Measurements from ENCODE around the gene TRUB2.
"Not testable (repeated sequence)": the region's sequence is repeated elsewhere in the genome, so short reads cannot be mapped to it uniquely, and the experiment has no call there.

TRUB2 gene

GRCh38 chr9:128340691-128341434 is 18.6 kb upstream of the TRUB2 start:
- DNase-seq (ENCODE audit: low read depth), result no peak

- DNase-seq (ENCODE audit: low read depth), result peak; percentile 65
Observed at GRCh38 chr9:128339761-128340690, 17.8 kb upstream of the TRUB2 start, which contains the start of gene SLC27A4. SLC27A4 (plus strand) TSS chr9:128340527; CDS start chr9:128343133, 2,606 bp downstream.

GRCh38 chr9:128338852-128339614 is 16.8 kb upstream of the TRUB2 start:
- DNase-seq (ENCODE audit: low read depth), result not testable (repeated sequence)

- DNase-seq (ENCODE audit: low read depth), result no peak
Observed at GRCh38 chr9:128337936-128338335, 15.7 kb upstream of the TRUB2 start.

- no peak for DNase-seq (ENCODE audit: low read depth)
Observed at GRCh38 chr9:128335914-128336313, 13.7 kb upstream of the TRUB2 start.

GRCh38 chr9:128335161-128335560 is 12.9 kb upstream of the TRUB2 start:
- DNase-seq (ENCODE audit: low read depth), result no peak

- no peak for DNase-seq (ENCODE audit: low read depth)
Observed at GRCh38 chr9:128333451-128333869, 11.2 kb upstream of the TRUB2 start.

GRCh38 chr9:128325629-128326028 is 3.4 kb upstream of the TRUB2 start:
- DNase-seq (ENCODE audit: low read depth), result no peak

- no peak for DNase-seq (ENCODE audit: low read depth)
Observed at GRCh38 chr9:128324401-128324800, 2.2 kb upstream of the TRUB2 start.

- DNase-seq (ENCODE audit: low read depth), result no peak
Observed at GRCh38 chr9:128323791-128324190, 1.5 kb upstream of the TRUB2 start.

GRCh38 chr9:128323212-128323730 is 1.0 kb upstream of the TRUB2 start:
- no peak for DNase-seq (ENCODE audit: low read depth)

- no peak for DNase-seq (ENCODE audit: low read depth)
Observed at GRCh38 chr9:128321879-128322403, 306 bp downstream of the TRUB2 start.

- DNase-seq (ENCODE audit: low read depth), result no peak
Observed at GRCh38 chr9:128321343-128321742, 904 bp downstream of the TRUB2 start.

GRCh38 chr9:128317629-128318028 is 4.6 kb downstream of the TRUB2 start:
- DNase-seq (ENCODE audit: low read depth), result no peak

- DNase-seq (ENCODE audit: low read depth), result no peak
Observed at GRCh38 chr9:128316421-128316820, 5.8 kb downstream of the TRUB2 start.

GRCh38 chr9:128314697-128315096 is 7.5 kb downstream of the TRUB2 start:
- DNase-seq (ENCODE audit: low read depth), result no peak

GRCh38 chr9:128310461-128310860 is 11.8 kb downstream of the TRUB2 start:
- no peak for DNase-seq (ENCODE audit: low read depth)

GRCh38 chr9:128309551-128309950 is 12.7 kb downstream of the TRUB2 start:
- DNase-seq (ENCODE audit: low read depth), result no peak

GRCh38 chr9:128304971-128305288 is 17.3 kb downstream of the TRUB2 start:
- no peak for DNase-seq (ENCODE audit: low read depth)

GRCh38 chr9:128304136-128304970 is 17.9 kb downstream of the TRUB2 start:
- no peak for DNase-seq (ENCODE audit: low read depth)
